ENCODE measurements around the gene GHR. TPM values are rescaled to one million over a fixed set of nuclear protein-coding genes. Genes with fewer than 3 reads are reported as not detected.

GHR gene
- total and polyA plus RNA-seq, 4 experiments from 2014 or later = not detected

- no peaks in the 10 kb centered on the region for H3K4me1 Mint-ChIP-seq
- no peak overlapping the region for H3K27ac Mint-ChIP-seq
- POLR2A ChIA-PET (ENCODE audit: partially characterized antibody) = no interaction called here
- Histone ChIP-seq H3K9me3 (ENCODE audit: control insufficient read depth in 1 of 2, low read length in 2 of 2) (no peaks in the 10 kb centered on the region), H3K27me3 (ENCODE audit: insufficient read depth, low read length) (no peaks in the 10 kb centered on the region), H3K27ac (ENCODE audit: low read depth, low read length) (no peak overlapping the region), H3K4me3 (ENCODE audit: low read length in 2 of 2) (no peak overlapping the region), H3K4me1 (ENCODE audit: insufficient read depth, low read length) (no peaks in the 10 kb centered on the region), H3K36me3 (ENCODE audit: insufficient read depth, low read length) (no peaks in the 10 kb centered on the region)
- no peaks in the 10 kb centered on the region for H3K36me3 Mint-ChIP-seq
- CTCF ChIA-PET (ENCODE audit: partially characterized antibody) = no interaction called here
- no peaks in the 10 kb centered on the region for H3K9me3 Mint-ChIP-seq
- DNase-seq = no peak
- intact Hi-C loops (cut with micrococcal nuclease) = no loop called here
- no peak overlapping the region for H3K4me3 Mint-ChIP-seq
- peaks cover 0 to 2% of the 10 kb centered on the region in 2 donors for H3K27me3 Mint-ChIP-seq
These were observed 206.0 kb downstream of the GHR start for GRCh38 chr5:42629284-42629683.

- Histone ChIP-seq H3K9me3 (ENCODE audit: control insufficient read depth in 1 of 2, low read length in 2 of 2) (no peaks in the 10 kb centered on the region), H3K4me1 (ENCODE audit: insufficient read depth, low read length) (no peaks in the 10 kb centered on the region), H3K4me3 (ENCODE audit: low read length in 2 of 2) (no peak overlapping the region), H3K27ac (ENCODE audit: low read depth, low read length) (no peak overlapping the region), H3K36me3 (ENCODE audit: insufficient read depth, low read length) (no peaks in the 10 kb centered on the region), H3K27me3 (ENCODE audit: insufficient read depth, low read length) (no peaks in the 10 kb centered on the region)
- intact Hi-C loops (cut with micrococcal nuclease) = no loop called here
- ChIA-PET POLR2A (ENCODE audit: partially characterized antibody) (no interaction called here), CTCF (ENCODE audit: partially characterized antibody) (interaction anchor here (1.4 kb wide), 1 partner anchor 136 kb away, joined by 3 read pairs; no protein-coding TSS in a partner anchor)
- Mint-ChIP-seq H3K27ac (no peak overlapping the region), H3K4me1 (no peaks in the 10 kb centered on the region), H3K9me3 (no peaks in the 10 kb centered on the region), H3K27me3 (peaks cover 0 to 2% of the 10 kb centered on the region in 2 donors), H3K36me3 (no peaks in the 10 kb centered on the region), H3K4me3 (no peak overlapping the region)
- no peak for DNase-seq
These were observed 208.0 kb downstream of the GHR start for GRCh38 chr5:42631241-42631640.

- H3K36me3 ChIP-seq (ENCODE audit: insufficient read depth, low read length) = no peaks in the 10 kb centered on the region
- peak overlapping the region in 1 of 7 donors; percentile 10 for H3K27ac Mint-ChIP-seq
- H3K4me3 ChIP-seq (ENCODE audit: low read length in 2 of 2) = no peak overlapping the region
- no peaks in the 10 kb centered on the region for H3K27me3 ChIP-seq (ENCODE audit: insufficient read depth, low read length)
- H3K27ac ChIP-seq (ENCODE audit: low read depth, low read length) = no peak overlapping the region
- H3K9me3 Mint-ChIP-seq = no peaks in the 10 kb centered on the region
- H3K4me1 ChIP-seq (ENCODE audit: insufficient read depth, low read length) = no peaks in the 10 kb centered on the region
- H3K36me3 Mint-ChIP-seq = no peaks in the 10 kb centered on the region
- intact Hi-C loops (cut with micrococcal nuclease) = no loop called here
- ChIA-PET CTCF (ENCODE audit: partially characterized antibody) (no interaction called here), POLR2A (ENCODE audit: partially characterized antibody) (no interaction called here)
- no peak for DNase-seq
- H3K4me1 Mint-ChIP-seq = no peaks in the 10 kb centered on the region
- peaks cover 0 to 2% of the 10 kb centered on the region in 2 donors for H3K27me3 Mint-ChIP-seq
- no peaks in the 10 kb centered on the region for H3K9me3 ChIP-seq (ENCODE audit: control insufficient read depth in 1 of 2, low read length in 2 of 2)
- no peak overlapping the region for H3K4me3 Mint-ChIP-seq
These were observed 209.2 kb downstream of the GHR start for GRCh38 chr5:42632354-42632900.

- no peak overlapping the region for H3K27ac ChIP-seq (ENCODE audit: low read depth, low read length)
- ChIA-PET POLR2A (ENCODE audit: partially characterized antibody) (no interaction called here), CTCF (ENCODE audit: partially characterized antibody) (no interaction called here)
- no peaks in the 10 kb centered on the region for H3K36me3 Mint-ChIP-seq
- H3K9me3 ChIP-seq (ENCODE audit: control insufficient read depth in 1 of 2, low read length in 2 of 2) = no peaks in the 10 kb centered on the region
- H3K27me3 Mint-ChIP-seq = peaks cover under 1% of the 10 kb centered on the region in 2 donors
- H3K4me3 Mint-ChIP-seq = no peak overlapping the region
- no peak overlapping the region for H3K27ac Mint-ChIP-seq
- H3K36me3 ChIP-seq (ENCODE audit: insufficient read depth, low read length) = no peaks in the 10 kb centered on the region
- H3K4me1 Mint-ChIP-seq = no peaks in the 10 kb centered on the region
- intact Hi-C loops (cut with micrococcal nuclease) = no loop called here
- H3K4me3 ChIP-seq (ENCODE audit: low read length in 2 of 2) = no peak overlapping the region
- no peaks in the 10 kb centered on the region for H3K4me1 ChIP-seq (ENCODE audit: insufficient read depth, low read length)
- H3K27me3 ChIP-seq (ENCODE audit: insufficient read depth, low read length) = no peaks in the 10 kb centered on the region
- H3K9me3 Mint-ChIP-seq = no peaks in the 10 kb centered on the region
- DNase-seq = no peak
These were observed 211.3 kb downstream of the GHR start for GRCh38 chr5:42634575-42634974.

GRCh38 chr5:42636425-42636824 is 213.2 kb downstream of the GHR start:
- POLR2A ChIA-PET (ENCODE audit: partially characterized antibody) = no interaction called here
- H3K4me1 ChIP-seq (ENCODE audit: insufficient read depth, low read length) = no peaks in the 10 kb centered on the region
- H3K27ac Mint-ChIP-seq = no peak overlapping the region
- CTCF ChIA-PET (ENCODE audit: partially characterized antibody) = interaction anchor here (1.7 kb wide), 1 partner anchor 11 kb away, joined by 3 read pairs; no protein-coding TSS in a partner anchor
- no peaks in the 10 kb centered on the region for H3K36me3 Mint-ChIP-seq
- intact Hi-C loops (cut with micrococcal nuclease) = no loop called here
- no peaks in the 10 kb centered on the region for H3K9me3 Mint-ChIP-seq
- H3K27me3 ChIP-seq (ENCODE audit: insufficient read depth, low read length) = no peaks in the 10 kb centered on the region
- H3K27ac ChIP-seq (ENCODE audit: low read depth, low read length) = no peak overlapping the region
- H3K4me3 ChIP-seq (ENCODE audit: low read length in 2 of 2) = no peak overlapping the region
- H3K9me3 ChIP-seq (ENCODE audit: control insufficient read depth in 1 of 2, low read length in 2 of 2) = no peaks in the 10 kb centered on the region
- no peak for DNase-seq
- H3K4me3 Mint-ChIP-seq = no peak overlapping the region
- H3K36me3 ChIP-seq (ENCODE audit: insufficient read depth, low read length) = no peaks in the 10 kb centered on the region
- H3K27me3 Mint-ChIP-seq = peaks cover 3 to 6% of the 10 kb centered on the region in 2 donors
- no peaks in the 10 kb centered on the region for H3K4me1 Mint-ChIP-seq

GRCh38 chr5:42636946-42637345 is 213.7 kb downstream of the GHR start:
- H3K4me1 ChIP-seq (ENCODE audit: insufficient read depth, low read length) = no peaks in the 10 kb centered on the region
- H3K27ac ChIP-seq (ENCODE audit: low read depth, low read length) = no peak overlapping the region
- H3K27me3 ChIP-seq (ENCODE audit: insufficient read depth, low read length) = no peaks in the 10 kb centered on the region
- POLR2A ChIA-PET (ENCODE audit: partially characterized antibody) = no interaction called here
- H3K9me3 ChIP-seq (ENCODE audit: control insufficient read depth in 1 of 2, low read length in 2 of 2) = no peaks in the 10 kb centered on the region
- H3K36me3 ChIP-seq (ENCODE audit: insufficient read depth, low read length) = no peaks in the 10 kb centered on the region
- no peaks in the 10 kb centered on the region for H3K36me3 Mint-ChIP-seq
- DNase-seq = no peak
- H3K27ac Mint-ChIP-seq = no peak overlapping the region
- H3K4me3 Mint-ChIP-seq = no peak overlapping the region
- H3K4me3 ChIP-seq (ENCODE audit: low read length in 2 of 2) = no peak overlapping the region
- H3K9me3 Mint-ChIP-seq = no peaks in the 10 kb centered on the region
- H3K4me1 Mint-ChIP-seq = no peaks in the 10 kb centered on the region
- peaks cover 5 to 6% of the 10 kb centered on the region in 2 donors for H3K27me3 Mint-ChIP-seq
- CTCF ChIA-PET (ENCODE audit: partially characterized antibody) = interaction anchor here (1.0 to 1.7 kb wide), 2 partner anchors 10 to 130 kb away, joined by 3 read pairs; no protein-coding TSS in a partner anchor
- intact Hi-C loops (cut with micrococcal nuclease) = no loop called here

- H3K4me3 ChIP-seq (ENCODE audit: low read length in 2 of 2) = no peak overlapping the region
- peaks cover 0 to 2% (median 0%) of the 10 kb centered on the region in 8 donors for H3K9me3 Mint-ChIP-seq
- H3K36me3 Mint-ChIP-seq = no peaks in the 10 kb centered on the region
- no peaks in the 10 kb centered on the region for H3K4me1 ChIP-seq (ENCODE audit: insufficient read depth, low read length)
- H3K4me3 Mint-ChIP-seq = no peak overlapping the region
- peaks cover 9 to 10% of the 10 kb centered on the region in 2 donors for H3K27me3 Mint-ChIP-seq
- intact Hi-C loops (cut with micrococcal nuclease) = no loop called here
- no peak for DNase-seq
- no peaks in the 10 kb centered on the region for H3K36me3 ChIP-seq (ENCODE audit: insufficient read depth, low read length)
- ChIA-PET CTCF (ENCODE audit: partially characterized antibody) (no interaction called here), POLR2A (ENCODE audit: partially characterized antibody) (no interaction called here)
- H3K27me3 ChIP-seq (ENCODE audit: insufficient read depth, low read length) = no peaks in the 10 kb centered on the region
- H3K27ac ChIP-seq (ENCODE audit: low read depth, low read length) = no peak overlapping the region
- no peak overlapping the region for H3K27ac Mint-ChIP-seq
- H3K4me1 Mint-ChIP-seq = no peaks in the 10 kb centered on the region
- H3K9me3 ChIP-seq (ENCODE audit: control insufficient read depth in 1 of 2, low read length in 2 of 2) = no peaks in the 10 kb centered on the region
These were observed 215.7 kb downstream of the GHR start for GRCh38 chr5:42638972-42639371.

- intact Hi-C loops (cut with micrococcal nuclease) = no loop called here
These were observed 217.6 kb downstream of the GHR start for GRCh38 chr5:42640835-42641234.

More at GRCh38 chr5:42640835-42641234, 217.6 kb downstream of the GHR start:
- H3K27me3 ChIP-seq (ENCODE audit: insufficient read depth, low read length) = no peaks in the 10 kb centered on the region
- H3K27ac Mint-ChIP-seq = no peak overlapping the region
- H3K9me3 ChIP-seq (ENCODE audit: control insufficient read depth in 1 of 2, low read length in 2 of 2) = no peaks in the 10 kb centered on the region
- H3K36me3 ChIP-seq (ENCODE audit: insufficient read depth, low read length) = no peaks in the 10 kb centered on the region
- H3K27ac ChIP-seq (ENCODE audit: low read depth, low read length) = no peak overlapping the region
- H3K4me3 Mint-ChIP-seq = no peak overlapping the region
- H3K9me3 Mint-ChIP-seq = peaks cover 0 to 2% (median 0%) of the 10 kb centered on the region in 8 donors
- CTCF ChIA-PET (ENCODE audit: partially characterized antibody) = no interaction called here
- H3K4me1 Mint-ChIP-seq = no peaks in the 10 kb centered on the region
- H3K4me3 ChIP-seq (ENCODE audit: low read length in 2 of 2) = no peak overlapping the region
- DNase-seq = no peak
- H3K27me3 Mint-ChIP-seq = peaks cover 11 to 13% of the 10 kb centered on the region in 2 donors
- no peaks in the 10 kb centered on the region for H3K36me3 Mint-ChIP-seq
- H3K4me1 ChIP-seq (ENCODE audit: insufficient read depth, low read length) = no peaks in the 10 kb centered on the region
- POLR2A ChIA-PET (ENCODE audit: partially characterized antibody) = no interaction called here

All from CD4-positive, alpha-beta memory T cell (primary cell).